ENCODE measurements around the gene RPLP2.
A peak's percentile ranks its signal among the peaks of the same experiment; 100 is the strongest.

DNA sequence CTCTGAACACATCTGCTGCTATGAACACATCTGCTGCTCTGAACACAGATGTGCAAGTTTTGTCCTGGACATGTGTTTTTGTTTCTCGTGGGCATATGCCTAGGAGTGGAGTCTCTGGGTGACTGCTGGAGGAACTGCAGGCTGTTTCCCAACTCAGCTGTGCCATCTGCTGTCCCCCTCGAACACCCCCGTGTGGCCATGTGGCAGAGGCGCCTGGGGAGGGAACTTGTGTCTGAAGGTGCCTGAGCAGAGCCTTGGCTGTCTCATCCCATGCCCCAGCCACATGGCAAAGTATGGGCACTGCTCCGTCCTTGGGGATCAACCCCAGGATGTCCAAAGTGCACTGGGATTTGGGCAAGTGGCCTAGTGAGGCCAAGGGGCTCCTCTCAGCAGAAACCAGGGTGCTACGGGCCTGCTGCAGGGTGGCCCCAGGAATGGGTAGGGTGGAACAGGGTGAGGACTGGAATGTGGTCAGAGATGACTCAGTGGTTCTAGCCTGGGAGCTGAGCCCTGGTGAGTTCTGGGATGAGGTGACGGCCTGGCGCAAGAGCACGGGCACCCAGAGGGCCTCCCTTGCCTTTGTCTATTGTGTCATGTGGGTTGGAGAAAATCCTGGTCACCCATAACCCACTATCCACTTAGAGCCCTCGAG lies 47.2 kb upstream of the RPLP2 start:
- TF ChIP-seq, protein P1, sequence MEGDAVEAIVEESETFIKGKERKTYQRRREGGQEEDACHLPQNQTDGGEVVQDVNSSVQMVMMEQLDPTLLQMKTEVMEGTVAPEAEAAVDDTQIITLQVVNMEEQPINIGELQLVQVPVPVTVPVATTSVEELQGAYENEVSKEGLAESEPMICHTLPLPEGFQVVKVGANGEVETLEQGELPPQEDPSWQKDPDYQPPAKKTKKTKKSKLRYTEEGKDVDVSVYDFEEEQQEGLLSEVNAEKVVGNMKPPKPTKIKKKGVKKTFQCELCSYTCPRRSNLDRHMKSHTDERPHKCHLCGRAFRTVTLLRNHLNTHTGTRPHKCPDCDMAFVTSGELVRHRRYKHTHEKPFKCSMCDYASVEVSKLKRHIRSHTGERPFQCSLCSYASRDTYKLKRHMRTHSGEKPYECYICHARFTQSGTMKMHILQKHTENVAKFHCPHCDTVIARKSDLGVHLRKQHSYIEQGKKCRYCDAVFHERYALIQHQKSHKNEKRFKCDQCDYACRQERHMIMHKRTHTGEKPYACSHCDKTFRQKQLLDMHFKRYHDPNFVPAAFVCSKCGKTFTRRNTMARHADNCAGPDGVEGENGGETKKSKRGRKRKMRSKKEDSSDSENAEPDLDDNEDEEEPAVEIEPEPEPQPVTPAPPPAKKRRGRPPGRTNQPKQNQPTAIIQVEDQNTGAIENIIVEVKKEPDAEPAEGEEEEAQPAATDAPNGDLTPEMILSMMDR (conservative IDR thresholded peaks at IDR 0.05; ENCODE audit: low read depth, low read length): peak; percentile 46
- no peak for TF ChIP-seq EZH2 (IDR thresholded peaks at IDR 0.05; ENCODE audit: borderline replicate concordance, low read depth, low read length, poor library complexity, severe bottlenecking)
